BLaER1 treated with 17β-estradiol and CSF1 and Interleukin-3, amounts not matched to agents 10 nM and 100 nM (cell line): ENCODE measurements around the gene IFNW1.
"Not testable (repeated sequence)": the region's sequence is repeated elsewhere in the genome, so short reads cannot be mapped to it uniquely, and the experiment has no call there.

Experiments
- H3K27ac ChIP-seq, 11 experiments: shearing (Covaris generic); formaldehyde crosslinking; 2 replicates each; pipeline ENCODE4 v1.8.1; 2022
- H3K27me3 ChIP-seq, 11 experiments: shearing (Covaris generic); formaldehyde crosslinking; 2 replicates each; pipeline ENCODE4 v1.8.1; 2022
- H3K36me3 ChIP-seq, 11 experiments: shearing (Covaris generic); formaldehyde crosslinking; 2 replicates each; pipeline ENCODE4 v1.8.1; 2022
- H3K4me1 ChIP-seq, 10 experiments: shearing (Covaris generic); formaldehyde crosslinking; 2 replicates each; pipeline ENCODE4 v1.8.1; 2022
- H3K4me2 ChIP-seq, 11 experiments: shearing (Covaris generic); formaldehyde crosslinking; 2 replicates each; pipeline ENCODE4 v1.8.1; 2022
- H3K4me3 ChIP-seq, 10 experiments: shearing (Covaris generic); formaldehyde crosslinking; 2 replicates each; pipeline ENCODE4 v1.8.1; 2022
- H3K9ac ChIP-seq, 11 experiments: shearing (Covaris generic); formaldehyde crosslinking; 2 replicates each; pipeline ENCODE4 v1.8.1; 2022
- H3K9me3 ChIP-seq, 11 experiments: shearing (Covaris generic); formaldehyde crosslinking; replicated peaks in 1 of 11; 2 replicates each; pipeline ENCODE4 v1.8.1; 2022
- H4K20me1 ChIP-seq, 11 experiments: shearing (Covaris generic); formaldehyde crosslinking; 2 replicates each; pipeline ENCODE4 v1.8.1; 2022
- Cebpa-rat ChIP-seq, 11 experiments: shearing (Covaris generic); IDR thresholded peaks; 2 replicates each; pipeline ENCODE4 v1.8.1; 2022

Gene IFNW1

GRCh38 chr9:21141427-21141882, at the start of gene IFNW1:
TSS of gene IFNW1 (minus strand) at chr9:21141832. CDS start at chr9:21141570, 262 bp downstream.
- H3K36me3 ChIP-seq, result no peaks in the 10 kb centered on the region
- no peak for TF ChIP-seq Cebpa-rat (IDR thresholded peaks at IDR 0.05)
- peaks cover 0 to 6% (median 0%) of the 10 kb centered on the region in 11 experiments; a peak in 3 of 22 replicates for H3K9me3 ChIP-seq
- no peaks in the 10 kb centered on the region for H4K20me1 ChIP-seq
- H3K27ac ChIP-seq, result no peak within 1 kb of the TSS
- no peak within 1 kb of the TSS for H3K4me3 ChIP-seq
- H3K27me3 ChIP-seq, result no peaks in the 10 kb centered on the region
- no peak within 1 kb of the TSS for H3K4me2 ChIP-seq
- peaks cover 5 to 27% (median 14%) of the 10 kb centered on the region in 10 experiments; a peak in 17 of 20 replicates for H3K4me1 ChIP-seq
- no peak within 1 kb of the TSS for H3K9ac ChIP-seq

DNA sequence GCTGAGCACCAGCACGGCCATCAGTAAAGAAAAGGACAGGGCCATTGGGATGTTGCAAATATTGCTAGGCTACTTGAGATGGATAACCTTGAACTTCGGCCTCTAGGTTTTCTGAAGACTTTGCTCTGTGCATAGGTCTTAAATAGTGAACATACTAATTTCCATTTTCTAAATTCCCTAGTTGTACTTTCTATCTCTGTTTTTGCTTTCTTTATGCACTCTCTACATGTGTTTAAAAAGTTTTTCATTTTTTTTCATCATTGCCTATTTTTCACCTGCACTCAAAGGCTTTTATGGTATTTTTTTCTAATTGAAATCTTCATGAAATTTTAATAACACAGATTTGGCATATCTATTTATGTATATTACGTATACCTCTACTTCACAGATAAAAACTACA, 45.9 kb upstream of the IFNW1 start, which contains the start of gene IFNA4:
Gene IFNA4, minus strand, starts transcription at position 101 of the 400 bp plus-strand sequence. Its CDS starts 56 bp downstream, at position 45.
- not testable (repeated sequence) for H3K9me3 ChIP-seq, H3K4me3 ChIP-seq, H3K27ac ChIP-seq, H3K36me3 ChIP-seq, H3K27me3 ChIP-seq, H3K4me1 ChIP-seq, H3K4me2 ChIP-seq, H4K20me1 ChIP-seq, H3K9ac ChIP-seq

DNA sequence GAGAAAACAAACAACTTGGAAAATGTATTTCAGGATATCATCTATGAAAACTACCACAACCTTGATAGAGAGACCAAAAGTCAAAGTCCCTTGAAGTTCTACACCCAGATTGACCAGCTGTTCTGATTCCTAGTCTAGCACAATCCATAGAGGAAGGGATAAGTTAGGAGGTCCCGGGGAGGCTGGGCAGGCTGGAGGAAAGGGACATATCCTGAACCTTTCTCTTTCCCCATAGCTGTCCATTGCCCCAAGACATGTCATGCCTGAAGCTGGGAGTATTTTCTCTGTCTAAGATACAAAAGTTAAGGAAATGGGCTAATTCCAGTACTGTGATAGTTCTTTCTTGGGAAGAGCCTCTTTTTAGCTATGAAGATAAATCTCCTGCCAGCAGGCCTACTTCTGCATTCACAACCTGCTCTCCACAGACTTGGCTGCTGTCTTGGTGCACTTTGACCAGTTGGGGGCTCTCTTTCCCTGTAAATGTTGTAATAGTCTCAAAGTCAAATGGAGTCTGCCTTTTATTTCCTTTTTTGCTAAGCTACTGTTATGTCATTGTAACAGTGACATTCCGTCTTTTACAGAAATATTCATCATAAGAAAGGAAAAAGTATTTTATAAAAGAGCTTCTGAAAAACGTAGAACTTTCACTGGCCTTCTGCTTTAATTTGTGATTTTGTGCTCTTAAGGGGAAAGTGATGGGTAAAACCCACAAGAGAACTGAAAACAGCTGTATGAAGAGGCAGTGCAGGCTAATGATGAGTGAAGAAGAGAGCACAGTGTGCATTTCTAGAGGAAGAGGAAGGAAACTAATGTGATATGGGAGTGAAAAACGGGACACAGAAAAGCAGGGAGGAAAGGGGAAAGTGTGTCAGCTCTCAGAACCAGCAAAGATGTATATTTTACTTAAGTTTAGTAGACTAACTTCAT, 41.4 kb upstream of the IFNW1 start:
- H3K4me1 ChIP-seq, H3K9me3 ChIP-seq, H3K4me2 ChIP-seq, H3K27me3 ChIP-seq, H3K4me3 ChIP-seq, H3K9ac ChIP-seq, H3K36me3 ChIP-seq, H3K27ac ChIP-seq, H4K20me1 ChIP-seq: not testable (repeated sequence)

GRCh38 chr9:21174671-21175070, 33.0 kb upstream of the IFNW1 start:
- Histone ChIP-seq H3K4me2 (no peak overlapping the region), H3K9ac (no peak overlapping the region), H3K27me3 (no peaks in the 10 kb centered on the region), H3K4me3 (no peak overlapping the region), H4K20me1 (no peaks in the 10 kb centered on the region), H3K36me3 (no peaks in the 10 kb centered on the region), H3K4me1 (peaks cover 0 to 4% (median 0%) of the 10 kb centered on the region in 10 experiments; a peak in 2 of 20 replicates), H3K27ac (no peak overlapping the region), H3K9me3 (peaks cover 0 to 6% (median 0%) of the 10 kb centered on the region in 11 experiments; a peak in 1 of 22 replicates)
- TF ChIP-seq Cebpa-rat (IDR thresholded peaks at IDR 0.05), result no peak

- Histone ChIP-seq H4K20me1 (no peaks in the 10 kb centered on the region), H3K4me2 (no peak overlapping the region), H3K4me1 (peaks cover 0 to 10% (median 0%) of the 10 kb centered on the region in 10 experiments; a peak in 3 of 20 replicates), H3K9ac (no peak overlapping the region), H3K4me3 (no peak overlapping the region), H3K36me3 (no peaks in the 10 kb centered on the region), H3K9me3 (peaks cover 0 to 6% (median 0%) of the 10 kb centered on the region in 11 experiments; a peak in 1 of 22 replicates), H3K27ac (no peak overlapping the region), H3K27me3 (no peaks in the 10 kb centered on the region)
- TF ChIP-seq Cebpa-rat (IDR thresholded peaks at IDR 0.05), result no peak
Measured at GRCh38 chr9:21172156-21172555, 30.5 kb upstream of the IFNW1 start.

DNA sequence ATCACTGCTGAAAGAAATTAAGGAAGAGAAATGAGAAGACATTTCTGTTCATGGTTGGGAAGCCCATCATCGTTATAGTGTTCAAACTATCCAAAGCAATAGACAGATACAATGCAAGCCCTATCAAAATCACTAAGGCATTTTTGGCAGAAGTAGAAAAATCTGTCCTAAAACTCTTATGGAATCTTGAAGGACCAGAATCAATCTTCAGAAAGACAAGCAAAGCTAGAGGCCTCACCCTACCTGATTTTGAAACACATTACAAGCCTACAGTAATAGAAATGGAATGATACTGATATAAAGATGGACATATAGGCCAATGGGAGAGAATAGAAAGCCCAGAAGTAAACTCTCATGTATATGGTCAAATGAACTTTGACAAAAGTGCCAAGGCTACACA, 29.7 kb upstream of the IFNW1 start:
- Histone ChIP-seq H3K27ac (no peak overlapping the region), H4K20me1 (no peaks in the 10 kb centered on the region), H3K4me3 (no peak overlapping the region), H3K27me3 (no peaks in the 10 kb centered on the region), H3K4me1 (peaks cover 0 to 10% (median 0%) of the 10 kb centered on the region in 10 experiments; a peak in 3 of 20 replicates), H3K36me3 (no peaks in the 10 kb centered on the region), H3K9me3 (peaks cover 0 to 6% (median 0%) of the 10 kb centered on the region in 11 experiments; a peak in 1 of 22 replicates), H3K9ac (no peak overlapping the region), H3K4me2 (no peak overlapping the region)
- TF ChIP-seq Cebpa-rat (IDR thresholded peaks at IDR 0.05), result no peak

- H3K27ac ChIP-seq, H3K27me3 ChIP-seq, H3K36me3 ChIP-seq, H4K20me1 ChIP-seq, H3K9ac ChIP-seq, H3K4me2 ChIP-seq, H3K4me3 ChIP-seq: not testable (repeated sequence)
- Histone ChIP-seq H3K4me1 (peaks cover 0 to 10% (median 1%) of the 10 kb centered on the region in 10 experiments; a peak in 11 of 20 replicates), H3K9me3 (peaks cover 13 to 21% (median 17%) of the 10 kb centered on the region in 11 experiments)
Measured at GRCh38 chr9:21166560-21166959, 24.9 kb upstream of the IFNW1 start, which contains the start of gene IFNA21. TSS of gene IFNA21 (minus strand) at chr9:21166660. CDS start at chr9:21166612, 48 bp downstream.

GRCh38 chr9:21165516-21165915, 23.9 kb upstream of the IFNW1 start:
- Histone ChIP-seq H4K20me1 (no peaks in the 10 kb centered on the region), H3K27ac (no peak overlapping the region), H3K4me3 (no peak overlapping the region), H3K27me3 (no peaks in the 10 kb centered on the region), H3K9me3 (peaks cover 20 to 31% (median 25%) of the 10 kb centered on the region in 11 experiments), H3K4me2 (no peak overlapping the region), H3K4me1 (peaks cover 8 to 19% (median 12%) of the 10 kb centered on the region in 10 experiments), H3K9ac (no peak overlapping the region), H3K36me3 (0 out of 22 replicates have a peak, but pooled peaks cover 0 to 3% (median 0%) of the 10 kb centered on the region in 11 experiments)
- TF ChIP-seq Cebpa-rat (IDR thresholded peaks at IDR 0.05), result no peak

DNA sequence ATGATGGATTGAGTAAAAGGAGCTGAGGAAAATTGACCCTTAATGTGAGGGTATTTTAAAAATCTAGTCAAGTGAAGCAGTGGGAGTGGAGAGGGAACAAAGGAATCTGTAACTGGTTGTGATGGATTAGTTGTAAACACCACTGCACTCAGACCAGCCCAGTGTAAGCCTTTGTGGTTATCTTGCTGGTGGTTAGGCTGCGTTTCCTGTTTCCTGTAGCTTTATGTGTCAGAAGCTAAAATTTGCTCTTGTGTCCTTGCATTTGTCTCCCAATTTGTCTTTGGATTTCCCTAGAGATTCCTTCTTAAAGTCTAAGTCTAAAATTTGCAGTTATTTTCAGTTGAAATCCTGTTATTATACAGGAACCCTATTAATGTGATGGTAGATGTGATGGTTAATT, 18.5 kb upstream of the IFNW1 start:
- peak overlapping the region; percentile 38 to 79 (median 63) for H3K4me2 ChIP-seq
- H3K9me3 ChIP-seq, result peaks cover 23 to 46% (median 39%) of the 10 kb centered on the region in 11 experiments
- H3K27ac ChIP-seq, result peak overlapping the region in 8 of 11 experiments; percentile 28 to 65 (median 50); a peak in 11 of 22 replicates
- 0 out of 22 replicates have a peak, but pooled peaks cover 0 to 3% (median 0%) of the 10 kb centered on the region in 11 experiments for H3K36me3 ChIP-seq
- peaks cover 16 to 40% (median 27%) of the 10 kb centered on the region in 10 experiments for H3K4me1 ChIP-seq
- TF ChIP-seq Cebpa-rat (IDR thresholded peaks at IDR 0.05), result no peak
- H4K20me1 ChIP-seq, result no peaks in the 10 kb centered on the region
- H3K9ac ChIP-seq, result 0 out of 22 replicates have a peak overlapping the region, but pooled peaks of 1 of the 11 experiments have one; percentile 24
- peak overlapping the region in 2 of 10 experiments; percentile 10 to 14; a peak in 2 of 20 replicates for H3K4me3 ChIP-seq
- no peaks in the 10 kb centered on the region for H3K27me3 ChIP-seq
